Globus pallidus (tissue), 1 donor: ENCODE data around the gene PPM1H.
"Not testable (repeated sequence)": the region's sequence is repeated elsewhere in the genome, so short reads cannot be mapped to it uniquely, and the experiment has no call there.

Experiments
- DNase-seq: peaks from one replicate; pipeline ENCODE4 v3.0.0-alpha.2; 2015; ENCODE audit warnings: low spot score

Gene PPM1H

DNA sequence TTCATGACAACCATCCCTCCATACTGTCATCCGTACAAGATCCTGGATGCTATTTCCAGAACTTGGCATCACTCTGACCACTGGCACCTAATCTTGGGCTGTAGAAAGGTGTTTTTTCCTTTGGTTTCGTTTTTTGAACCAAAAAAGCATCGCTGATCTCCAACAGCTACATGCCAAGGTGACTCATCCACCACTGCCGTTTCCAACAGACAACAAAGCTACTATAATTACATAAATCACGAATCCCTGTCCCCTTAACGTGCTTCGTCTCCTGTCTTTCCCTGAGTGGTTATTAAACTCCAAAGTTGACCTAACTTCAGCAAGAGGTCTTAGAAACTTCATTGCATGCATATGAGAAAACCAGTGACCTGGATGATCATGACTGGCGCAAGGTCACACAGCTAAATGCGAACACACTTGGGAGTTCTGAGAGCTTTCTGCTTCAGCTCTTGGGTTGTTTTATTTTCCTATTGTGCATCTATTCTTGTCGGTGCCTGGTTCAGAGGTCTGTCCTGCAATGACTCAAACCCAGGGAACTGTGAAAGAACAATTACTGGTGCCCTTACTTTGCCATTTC, 99.9 kb downstream of the PPM1H start:
- no peak for DNase-seq

DNA sequence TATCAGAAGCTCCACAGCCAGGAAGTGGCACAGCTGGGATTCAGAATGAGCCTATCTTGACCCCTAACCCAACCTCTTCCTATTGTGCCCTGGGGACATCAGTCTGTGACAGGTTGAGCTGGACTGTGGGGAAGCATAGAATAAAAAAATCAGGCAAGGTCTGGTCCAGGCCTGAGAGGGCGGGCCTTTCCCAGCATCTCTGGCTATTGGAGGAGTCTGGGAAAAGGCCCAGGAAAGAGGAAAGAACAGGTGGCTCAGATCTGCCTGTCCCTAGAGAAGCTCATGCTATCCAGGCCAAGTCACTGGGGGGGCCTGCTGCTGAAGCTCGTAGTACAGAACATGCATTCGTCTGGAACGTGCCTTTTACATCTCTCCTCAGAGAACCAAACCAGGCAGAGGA, 100.5 kb downstream of the PPM1H start:
- DNase-seq: no peak

DNA sequence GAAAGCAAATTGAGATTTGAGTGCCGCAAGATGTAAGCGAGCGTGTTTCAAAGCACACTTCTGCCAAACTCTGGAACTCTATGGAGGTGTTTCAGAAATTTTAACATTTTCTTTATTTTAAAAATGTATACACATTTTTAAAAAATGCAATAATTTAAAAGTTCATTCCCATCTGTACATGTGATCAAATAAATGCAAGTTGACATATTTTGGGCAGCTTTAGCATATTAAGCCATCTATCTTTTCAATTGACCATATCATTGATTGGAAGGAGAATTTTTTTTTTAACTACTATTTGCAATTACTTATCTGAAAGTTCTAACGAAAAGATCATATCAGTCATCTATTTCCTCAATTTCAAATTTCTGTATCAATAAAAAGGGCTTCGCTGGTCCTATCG, 101.3 kb downstream of the PPM1H start:
- DNase-seq: no peak

DNA sequence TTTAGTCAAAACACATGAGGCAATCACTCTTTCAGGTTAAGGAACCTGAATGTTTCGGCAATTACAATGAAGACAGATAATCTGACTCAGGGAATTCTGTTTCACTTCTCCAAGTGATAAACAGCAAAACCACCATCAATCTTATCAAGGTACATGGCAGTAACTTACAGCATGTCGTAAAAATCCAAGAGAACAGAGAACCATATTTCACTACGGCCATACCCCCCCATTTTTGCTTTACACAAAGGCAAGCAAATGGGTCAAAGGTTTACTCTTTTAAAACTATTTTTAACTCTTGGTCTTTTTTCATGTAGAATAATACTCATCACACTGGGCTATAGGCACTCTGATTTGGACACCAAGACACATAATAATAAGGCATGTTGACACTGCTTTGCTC, 102.4 kb downstream of the PPM1H start:
- no peak for DNase-seq

DNA sequence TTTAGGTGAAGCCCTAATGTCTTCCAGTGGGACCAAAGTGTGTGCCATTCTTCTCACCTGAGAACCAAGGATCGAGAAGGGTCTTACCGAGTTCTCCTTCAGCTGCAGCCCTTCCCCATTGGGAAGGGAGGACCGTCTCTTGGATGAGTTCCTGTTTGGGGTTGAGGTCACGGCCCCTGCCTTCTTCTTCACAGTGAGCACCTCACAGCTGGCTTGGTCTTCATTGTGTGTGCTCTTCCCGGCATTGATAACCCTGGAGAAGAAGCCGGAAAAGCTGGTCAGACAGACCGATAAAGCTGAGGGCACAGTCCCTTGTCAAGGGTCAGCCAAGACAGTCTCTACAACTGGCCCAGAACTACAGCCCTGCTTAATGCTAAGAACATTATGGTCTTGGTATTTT, 102.9 kb downstream of the PPM1H start:
- no peak for DNase-seq

DNA sequence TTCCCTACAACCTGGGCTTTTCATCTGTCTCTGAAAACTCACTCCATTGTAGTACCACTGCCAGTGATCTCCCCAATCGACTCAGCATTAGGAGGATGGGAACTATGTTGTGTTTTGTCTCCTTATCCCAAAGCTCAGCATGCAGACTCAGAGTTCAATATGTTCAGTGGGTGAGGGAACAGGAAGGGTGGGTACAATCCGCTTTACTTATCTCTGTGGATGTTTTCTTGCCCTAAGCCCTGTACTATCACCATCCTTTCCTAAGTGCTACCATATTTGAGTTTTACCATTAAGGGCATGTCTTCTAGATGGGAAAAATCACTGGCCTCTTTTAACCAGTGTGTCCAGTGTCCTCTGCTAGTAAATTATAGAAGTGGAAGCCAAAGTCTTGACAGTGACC, 107.1 kb downstream of the PPM1H start:
- no peak for DNase-seq

DNA sequence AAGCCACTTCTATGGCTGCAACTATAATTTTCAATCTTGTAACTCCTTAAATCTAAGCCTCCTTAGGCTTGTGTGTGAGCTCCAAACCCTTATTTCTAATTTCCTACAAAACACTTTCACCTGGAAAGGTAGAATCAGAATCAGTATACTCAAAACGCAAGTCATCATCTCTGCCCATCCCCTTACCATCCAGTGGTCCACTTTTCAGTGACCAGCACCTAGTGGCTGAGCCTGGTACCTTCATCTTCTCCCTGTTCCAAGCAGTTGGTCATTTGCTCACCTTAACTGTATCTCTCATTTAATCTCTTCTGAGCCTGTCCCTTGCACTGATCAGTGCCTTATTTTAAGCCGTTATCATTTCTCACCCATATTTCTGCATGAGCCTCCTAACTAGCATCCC, 107.9 kb downstream of the PPM1H start:
- no peak for DNase-seq

DNA sequence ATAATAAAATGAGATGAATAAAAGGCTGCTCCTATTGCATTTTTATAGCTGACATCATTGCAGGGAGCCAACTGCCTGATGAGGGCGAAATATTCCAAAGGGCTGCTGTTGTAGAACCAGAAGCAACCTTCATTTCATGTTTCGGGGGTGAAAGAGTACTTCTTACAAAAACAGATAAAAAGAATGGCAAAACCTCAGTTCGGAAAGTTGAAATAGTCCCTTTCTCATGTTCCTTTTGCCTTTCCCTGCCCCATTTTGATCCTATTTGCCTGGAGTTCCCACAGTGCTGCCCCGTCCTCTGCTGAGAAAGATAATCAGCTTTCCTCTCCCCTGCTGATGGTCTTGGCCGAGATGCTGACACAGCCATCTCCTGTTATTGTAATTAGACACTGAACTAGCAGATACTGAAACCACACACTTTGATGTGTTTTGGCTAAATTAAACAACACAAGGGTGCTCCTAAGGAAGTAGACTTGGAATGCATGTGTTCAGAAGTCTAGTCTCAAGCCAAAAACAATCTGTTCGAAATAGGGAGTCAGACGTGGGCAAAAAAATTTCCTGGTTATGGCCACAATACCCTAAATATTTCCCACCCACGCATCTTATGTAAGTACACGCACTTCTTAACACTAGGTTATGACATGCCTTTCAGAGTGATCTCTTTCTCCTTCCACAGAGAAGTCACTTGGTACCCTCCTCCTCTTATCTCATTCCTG, 117.2 kb downstream of the PPM1H start:
- DNase-seq: peak; percentile 77

DNA sequence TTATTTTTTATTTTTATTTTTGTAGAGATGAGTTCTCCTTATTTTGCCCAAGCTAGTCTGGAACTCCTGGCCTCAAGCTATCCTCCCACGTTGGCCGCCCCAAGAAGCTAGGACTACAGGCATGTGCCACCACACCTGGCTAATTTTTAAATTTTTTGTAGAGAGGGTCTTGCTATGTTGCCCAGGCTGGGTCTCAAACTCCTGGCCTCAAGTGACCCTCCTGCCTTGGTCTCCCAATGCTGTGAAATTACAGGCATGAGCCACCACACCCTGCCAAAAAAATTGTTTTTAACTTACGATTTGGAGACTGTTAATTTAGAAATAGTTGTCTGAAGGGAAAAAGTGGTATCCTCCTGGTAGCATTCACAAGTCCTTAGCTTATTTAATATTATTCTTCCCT, 120.7 kb downstream of the PPM1H start:
- DNase-seq: no peak

DNA sequence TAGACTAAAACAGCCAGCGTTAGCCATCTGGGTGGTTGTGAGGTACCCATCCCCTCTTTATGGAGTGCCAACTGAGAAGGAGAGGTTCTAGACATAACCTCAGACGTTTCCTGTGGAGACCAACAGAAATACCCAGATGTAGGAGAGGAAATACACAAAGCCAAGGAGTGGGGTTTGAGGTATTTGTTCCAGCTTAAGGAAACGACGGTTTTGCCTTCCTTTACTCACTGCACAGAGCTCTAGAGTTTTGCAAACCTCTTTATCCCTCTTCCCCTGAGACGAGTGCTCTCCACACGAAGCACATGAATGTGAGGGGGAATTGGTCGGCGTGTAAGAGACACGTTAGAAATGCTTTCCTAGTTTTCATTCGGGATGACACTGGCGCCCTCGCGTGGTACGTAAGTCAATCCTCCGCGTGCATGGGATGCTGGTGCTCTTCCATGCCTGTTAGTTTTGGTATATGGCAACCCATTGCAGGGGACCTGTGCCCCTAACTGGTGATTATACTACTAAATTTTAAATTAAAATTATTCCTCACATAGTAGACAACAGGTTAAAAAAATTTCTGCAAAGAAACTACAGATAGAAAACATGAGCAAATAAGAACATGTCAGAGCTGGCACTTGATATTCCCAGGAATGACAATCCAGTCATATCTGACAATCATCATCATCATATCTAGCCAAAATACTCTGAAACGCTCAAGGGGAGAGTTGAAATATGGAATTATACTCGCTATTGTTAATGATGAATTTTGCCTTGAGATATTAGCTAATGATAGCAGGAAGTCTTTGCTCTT, 121.7 kb downstream of the PPM1H start:
- DNase-seq: peak; percentile 81

DNA sequence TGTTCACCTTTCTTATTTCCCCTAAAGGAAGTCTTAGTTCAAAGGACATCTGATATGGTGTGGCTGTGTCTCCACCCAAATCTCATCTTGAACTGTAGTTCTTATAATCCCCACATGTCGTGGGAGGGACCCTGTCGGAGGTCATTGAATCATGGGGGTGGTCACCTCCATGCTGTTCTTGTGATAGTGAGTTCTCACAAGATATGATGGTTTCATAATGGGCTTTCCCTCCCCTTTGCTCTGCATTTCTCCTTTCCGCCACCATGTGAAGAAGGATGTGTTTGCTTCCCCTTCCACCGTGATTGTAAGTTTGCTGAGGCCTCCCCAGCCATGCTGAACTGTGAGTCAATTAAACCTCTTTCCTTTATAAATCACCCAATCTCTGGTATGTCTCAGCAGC, 123.5 kb downstream of the PPM1H start:
- not testable (repeated sequence) for DNase-seq

DNA sequence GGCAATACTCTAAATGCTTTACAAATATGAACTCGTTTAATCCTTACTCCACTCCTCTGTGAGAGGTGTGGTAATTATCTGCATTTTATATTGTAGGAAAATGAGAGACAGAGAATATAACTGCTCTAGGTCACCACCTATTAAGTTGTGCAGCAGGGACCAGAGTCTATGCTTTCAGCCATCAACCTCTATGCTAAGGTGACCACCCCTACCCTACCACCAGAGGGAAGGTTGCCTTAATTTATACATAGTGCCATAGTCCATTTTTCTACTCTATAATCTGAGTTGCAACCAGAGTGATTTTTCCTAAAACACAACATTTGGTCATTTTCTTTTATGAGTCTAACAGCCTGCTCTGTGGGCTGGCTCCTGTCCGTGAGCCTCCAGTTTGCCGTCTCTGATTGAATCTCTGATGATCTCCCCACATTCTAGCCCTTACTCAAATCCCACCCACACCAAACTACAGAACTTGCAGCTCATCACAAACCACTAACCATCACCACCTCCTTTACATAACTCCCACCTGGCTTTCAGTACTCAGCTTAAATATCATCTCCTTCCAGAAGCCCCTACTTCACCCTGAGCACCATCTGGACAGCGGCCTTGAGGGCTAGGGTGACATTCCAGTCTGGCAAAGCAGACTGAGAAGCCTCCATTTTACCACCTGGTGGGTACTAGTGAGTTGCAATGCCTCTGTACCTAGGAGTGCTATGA, 126.6 kb downstream of the PPM1H start:
- DNase-seq: no peak

DNA sequence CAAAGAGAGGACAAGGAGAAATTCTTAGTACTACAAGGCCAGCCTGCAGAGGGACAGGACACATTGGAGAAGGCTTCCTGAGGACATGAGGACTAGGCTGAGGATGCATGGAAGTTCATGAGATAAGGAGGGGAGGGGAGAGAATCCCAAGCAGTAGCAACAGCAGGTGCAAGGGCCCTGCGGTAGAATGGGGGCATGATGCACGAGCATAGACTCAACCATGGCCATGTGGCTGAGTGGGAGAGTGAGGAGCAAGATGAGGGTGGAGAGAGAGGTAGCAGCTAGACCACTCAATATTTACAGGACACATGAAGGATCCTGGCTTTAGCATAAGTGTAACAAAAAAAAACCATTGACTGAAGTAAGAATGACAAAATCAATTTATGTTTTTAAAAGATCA, 128.1 kb downstream of the PPM1H start:
- no peak for DNase-seq

DNA sequence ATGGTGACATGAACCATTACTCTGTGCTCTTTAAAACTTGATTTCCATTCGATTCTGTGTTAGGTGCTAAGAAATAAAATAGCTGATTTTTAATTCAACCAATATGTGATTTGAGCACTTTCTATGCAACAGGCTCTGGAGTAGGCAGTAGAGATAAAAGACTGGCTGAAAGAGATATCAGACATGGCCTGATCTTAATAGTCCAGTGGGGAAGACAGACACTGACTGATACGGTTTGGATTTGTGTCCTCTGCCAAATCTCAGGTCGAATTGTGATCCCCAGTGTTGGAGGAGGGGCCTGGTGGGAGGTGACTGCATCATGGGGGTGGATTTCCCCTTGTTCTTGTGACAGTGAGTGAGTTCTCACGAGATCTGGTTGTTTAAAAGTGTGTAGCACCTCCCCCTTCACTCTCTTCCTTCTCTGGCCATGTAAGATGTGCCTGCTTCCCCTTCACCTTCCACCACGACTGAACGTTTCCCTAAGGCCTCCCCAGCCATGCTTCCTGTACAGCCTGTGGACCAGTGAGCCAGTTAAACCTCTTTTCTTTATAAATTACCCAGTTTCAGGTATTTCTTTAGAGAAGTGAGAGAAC, 128.6 kb downstream of the PPM1H start:
- DNase-seq: no peak

DNA sequence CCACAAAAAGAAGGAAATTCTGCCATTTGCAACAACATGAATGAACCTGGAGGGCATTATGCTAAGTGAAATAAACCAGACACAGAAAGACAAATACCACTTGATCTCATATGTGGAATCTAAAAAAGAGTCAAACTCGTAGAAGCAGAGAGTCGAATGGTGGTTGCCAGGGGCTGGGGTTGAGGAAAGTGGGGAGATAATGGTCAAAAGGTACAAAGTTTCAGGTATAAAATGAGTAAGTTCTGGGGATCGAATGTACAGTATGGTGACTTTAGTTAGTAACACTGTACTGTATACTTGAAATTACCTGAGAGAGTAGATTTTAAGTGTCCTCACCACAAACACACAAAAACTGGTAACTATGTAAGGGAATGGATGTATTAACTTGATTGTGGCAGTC, 129.4 kb downstream of the PPM1H start:
- no peak for DNase-seq

DNA sequence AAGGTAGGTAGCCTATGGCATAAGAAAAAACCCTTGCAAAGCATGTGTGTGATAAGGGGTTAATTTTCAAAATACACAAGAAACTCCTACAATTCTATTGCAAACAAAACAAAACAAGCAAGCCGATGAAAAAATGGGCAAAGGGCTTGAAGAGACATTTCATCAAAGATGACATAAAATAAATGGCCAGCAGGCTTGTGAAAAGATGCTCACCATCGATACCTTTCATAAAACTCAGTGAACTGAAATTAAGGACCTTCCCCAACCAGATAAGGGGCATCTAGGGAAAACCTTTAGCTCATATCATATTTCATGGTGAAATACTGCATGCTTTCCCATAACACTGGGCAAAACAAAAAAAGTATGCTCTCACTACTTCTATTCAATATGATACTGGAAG, 131.2 kb downstream of the PPM1H start:
- DNase-seq: no peak

DNA sequence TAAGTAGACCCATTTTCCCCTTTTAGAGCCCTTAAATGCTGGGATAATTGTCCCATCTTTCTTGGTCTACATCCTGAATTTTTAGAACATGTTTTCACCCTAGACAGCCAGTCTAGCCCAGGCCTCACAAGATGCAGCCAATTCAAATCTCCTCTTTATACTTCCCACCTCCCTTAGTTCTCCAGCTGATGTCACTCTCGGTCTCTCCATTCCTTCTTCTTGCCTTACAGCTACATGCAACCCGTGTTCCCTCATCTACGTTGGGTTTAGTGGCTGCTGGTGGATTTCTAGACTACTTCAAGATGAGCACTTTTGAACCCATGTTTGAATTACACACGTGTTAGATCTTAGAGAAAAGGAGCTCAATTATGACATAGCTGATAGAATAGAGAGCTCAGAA, 132.0 kb downstream of the PPM1H start:
- DNase-seq: peak; percentile 66

DNA sequence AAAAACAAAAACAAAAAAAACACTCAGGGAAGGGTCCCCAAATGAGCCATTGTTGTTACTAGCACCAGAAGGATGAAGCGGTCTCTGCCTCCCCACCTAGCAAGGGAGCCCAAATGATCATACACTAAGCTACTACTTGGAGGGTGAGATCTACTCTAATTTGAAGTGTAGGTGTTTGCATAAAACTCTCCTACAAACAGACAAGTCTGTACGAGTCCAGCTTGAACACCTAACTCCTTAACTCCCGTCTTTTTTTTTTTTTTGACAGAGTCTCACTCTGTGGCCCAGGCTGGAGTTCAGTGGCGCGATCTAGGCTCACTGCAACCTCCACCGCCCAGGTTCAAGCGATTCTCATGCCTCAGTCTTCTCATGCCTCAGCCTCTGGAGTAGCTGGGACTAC, 132.6 kb downstream of the PPM1H start:
- DNase-seq: no peak

DNA sequence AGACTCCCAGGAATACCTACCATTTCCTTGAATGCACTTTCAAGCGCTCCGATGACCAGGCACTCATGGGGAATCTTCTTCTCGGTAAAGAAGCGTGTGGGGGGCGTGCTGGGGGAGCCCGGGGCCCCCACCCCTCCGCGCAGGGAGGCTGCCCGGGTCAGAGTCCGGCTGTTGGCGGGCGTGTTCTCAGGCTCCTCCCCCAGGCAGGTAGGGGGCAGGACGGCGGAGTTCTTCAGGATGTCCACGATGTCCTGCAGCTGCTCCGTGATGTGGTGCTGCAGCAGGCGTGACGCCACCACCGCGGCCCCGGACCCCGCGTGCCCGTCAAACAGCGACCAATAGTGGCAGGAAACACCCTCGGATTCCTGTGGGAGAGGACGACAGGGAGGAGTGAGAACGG, 133.2 kb downstream of the PPM1H start:
- DNase-seq: no peak

DNA sequence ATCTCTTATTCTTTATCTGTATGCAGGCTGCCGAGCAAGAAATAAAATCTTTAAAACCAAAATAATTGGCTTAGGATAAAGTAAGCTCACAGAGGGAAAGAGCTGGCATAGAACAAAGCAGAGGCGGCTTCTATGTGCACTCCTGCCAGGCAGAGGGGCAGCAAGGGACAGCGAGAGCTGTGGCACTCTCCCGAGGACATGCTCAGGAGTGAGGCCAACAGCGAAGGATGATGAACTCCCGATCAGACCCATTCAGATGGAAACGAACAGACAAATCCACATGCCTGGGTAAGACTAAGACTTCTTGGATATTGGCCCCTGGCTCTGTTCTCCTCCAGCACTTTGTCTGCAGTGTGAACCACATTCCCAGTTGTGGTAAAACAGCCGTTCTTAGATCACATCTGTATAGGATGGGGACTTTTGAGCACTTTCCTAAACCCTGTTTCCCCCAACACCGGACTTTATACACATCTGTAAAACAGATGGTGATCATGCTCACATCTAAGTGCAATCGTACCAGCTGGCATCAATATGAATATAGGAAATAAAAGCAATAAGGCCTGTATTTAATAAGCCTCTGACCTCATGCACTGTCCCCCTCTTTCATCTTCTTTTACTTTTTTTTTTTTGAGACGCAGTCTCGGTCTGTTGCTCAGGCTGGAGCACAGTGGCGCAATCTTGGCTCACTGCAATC, 134.1 kb downstream of the PPM1H start:
- DNase-seq: no peak

DNA sequence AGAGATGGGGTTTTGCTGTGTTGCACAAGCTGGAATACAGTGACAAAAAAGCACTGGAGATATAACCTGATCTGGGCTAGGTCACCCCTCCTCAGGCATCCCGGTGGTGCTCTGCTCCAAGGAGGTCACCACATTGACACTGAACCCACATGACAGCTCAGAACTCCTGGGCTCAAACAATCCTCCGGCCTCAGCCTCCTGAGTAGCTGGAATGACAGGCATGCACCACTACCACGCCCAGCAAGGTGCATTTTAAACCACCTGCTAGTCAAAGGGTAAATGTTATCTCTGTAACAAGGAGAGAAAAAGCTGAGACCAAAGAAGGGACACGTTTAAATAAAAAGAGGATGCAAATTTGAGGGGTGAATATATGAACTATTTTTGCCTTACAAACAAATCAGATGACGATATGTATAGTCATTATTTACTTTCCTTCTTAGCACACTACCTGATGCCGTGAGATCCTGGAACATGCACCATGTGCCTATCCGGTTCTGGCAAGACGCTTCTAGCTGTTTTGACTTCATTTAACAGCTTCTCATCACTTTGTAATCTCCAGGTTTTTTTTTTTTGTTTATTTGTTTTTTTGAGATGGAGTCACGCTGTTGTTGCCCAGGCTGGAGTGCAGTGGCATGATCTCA, 135.1 kb downstream of the PPM1H start:
- no peak for DNase-seq
